Measurements from ENCODE around the gene SLC15A5. TPM values are rescaled to one million over a fixed set of nuclear protein-coding genes. Genes with fewer than 3 reads are reported as not detected.
A peak's percentile ranks its signal among the peaks of the same experiment; 100 is the strongest.

Gene SLC15A5, protein sequence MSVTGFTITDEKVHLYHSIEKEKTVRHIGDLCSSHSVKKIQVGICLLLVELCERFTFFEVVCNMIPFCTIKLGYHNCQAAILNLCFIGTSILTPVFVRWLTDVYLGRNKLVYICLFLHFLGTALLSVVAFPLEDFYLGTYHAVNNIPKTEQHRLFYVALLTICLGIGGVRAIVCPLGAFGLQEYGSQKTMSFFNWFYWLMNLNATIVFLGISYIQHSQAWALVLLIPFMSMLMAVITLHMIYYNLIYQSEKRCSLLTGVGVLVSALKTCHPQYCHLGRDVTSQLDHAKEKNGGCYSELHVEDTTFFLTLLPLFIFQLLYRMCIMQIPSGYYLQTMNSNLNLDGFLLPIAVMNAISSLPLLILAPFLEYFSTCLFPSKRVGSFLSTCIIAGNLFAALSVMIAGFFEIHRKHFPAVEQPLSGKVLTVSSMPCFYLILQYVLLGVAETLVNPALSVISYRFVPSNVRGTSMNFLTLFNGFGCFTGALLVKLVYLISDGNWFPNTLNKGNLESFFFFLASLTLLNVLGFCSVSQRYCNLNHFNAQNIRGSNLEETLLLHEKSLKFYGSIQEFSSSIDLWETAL
- not detected for total RNA-seq

DNA sequence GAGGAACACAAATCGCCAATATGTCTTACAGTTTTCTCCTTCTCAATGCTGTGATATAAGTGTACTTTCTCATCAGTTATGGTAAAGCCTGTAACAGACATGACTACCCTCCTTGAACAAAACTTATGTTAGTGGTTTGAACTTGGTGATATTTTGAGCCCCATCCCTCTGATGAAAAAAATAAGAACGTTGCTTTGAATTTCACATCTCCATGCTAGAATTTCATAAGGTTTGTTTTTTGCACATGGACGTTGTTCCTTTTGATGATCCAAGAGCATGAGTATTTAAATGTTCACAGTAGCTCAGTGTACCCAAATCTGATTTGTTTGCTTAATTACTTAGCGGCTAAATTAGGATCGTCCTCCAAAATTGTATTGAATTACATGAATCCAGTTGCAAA is at the start of gene SLC15A5:
SLC15A5 (minus strand) TSS at position 101 of the 400 bp plus-strand sequence; CDS start at position 101, 0 bp downstream.
- DNase-seq: no peak

DNA sequence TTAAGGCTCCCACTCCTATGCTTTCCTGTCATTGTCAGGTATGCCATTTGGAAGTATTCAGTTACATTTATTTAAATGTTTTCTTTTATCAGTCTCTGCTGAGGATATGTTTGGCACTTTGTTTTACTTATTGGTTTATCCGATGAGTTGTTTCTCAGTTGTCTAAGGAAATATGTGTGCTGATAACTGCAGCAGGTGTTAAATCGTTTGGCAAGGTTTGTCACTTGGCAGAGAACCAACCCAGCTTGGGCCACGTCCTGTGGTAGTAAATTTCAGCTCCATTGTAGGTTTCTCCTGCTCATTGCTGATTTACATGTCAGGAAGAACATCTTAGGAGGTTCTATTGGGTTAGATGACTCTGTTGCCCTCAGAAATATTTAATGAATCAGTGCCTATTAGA is 47.9 kb upstream of the SLC15A5 start:
- DNase-seq: no peak

DNA sequence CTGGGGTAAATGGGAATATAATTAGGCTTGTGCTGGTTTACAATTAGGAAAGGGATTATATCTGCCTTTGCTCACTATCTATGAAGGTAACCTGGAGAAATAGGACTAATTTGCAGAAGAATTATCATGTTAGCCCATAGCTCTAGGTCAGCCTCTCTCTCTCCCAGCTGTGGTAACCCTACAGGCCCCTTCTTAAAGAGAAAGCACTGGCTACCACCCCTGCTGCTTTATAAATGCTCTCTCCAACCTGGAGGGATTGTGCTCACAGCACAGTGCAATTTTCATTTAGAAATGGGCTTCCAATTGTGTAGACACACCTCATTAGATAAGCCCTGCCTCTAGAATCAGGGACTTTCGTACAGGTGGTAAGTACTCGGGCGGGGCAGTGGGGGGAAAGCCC is 47.3 kb upstream of the SLC15A5 start:
- no peak for DNase-seq

DNA sequence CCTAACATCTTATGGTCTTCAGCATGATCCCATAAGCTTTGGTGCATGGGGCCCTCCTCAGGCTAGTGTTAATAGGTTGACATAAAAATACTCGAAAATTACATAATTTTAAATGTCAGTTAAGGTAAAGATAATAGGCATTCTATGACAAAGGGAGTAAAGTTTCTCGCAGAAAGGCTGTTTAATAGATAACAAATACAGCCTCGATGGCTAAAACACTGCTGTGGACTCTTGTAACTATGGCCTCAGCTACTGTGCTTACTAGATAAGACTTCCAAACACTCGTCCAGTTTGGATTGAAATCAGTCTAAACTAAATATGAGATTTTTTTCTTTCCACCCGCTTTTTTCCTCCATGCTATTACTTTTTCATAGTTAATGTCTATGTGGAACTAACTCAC is 46.8 kb upstream of the SLC15A5 start:
- DNase-seq: no peak

DNA sequence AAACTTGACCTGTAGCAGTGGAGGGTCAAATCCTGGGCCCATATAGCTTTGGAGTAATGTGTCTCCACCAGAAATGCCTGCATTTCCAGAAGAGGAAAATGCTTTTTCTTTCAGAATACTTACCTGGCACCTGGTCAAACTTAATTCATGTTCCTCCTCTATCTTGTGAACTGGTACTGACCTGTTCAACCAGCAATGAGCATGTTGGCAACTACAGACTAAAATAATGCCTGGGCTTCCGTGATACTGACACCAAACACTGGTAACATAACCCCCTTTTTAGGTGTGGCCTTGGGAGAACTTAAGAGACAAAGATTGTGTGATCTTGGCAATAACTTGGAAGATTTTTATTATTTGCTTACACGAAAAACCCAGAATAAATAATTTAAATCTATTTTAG is 46.2 kb upstream of the SLC15A5 start:
- no peak for DNase-seq

DNA sequence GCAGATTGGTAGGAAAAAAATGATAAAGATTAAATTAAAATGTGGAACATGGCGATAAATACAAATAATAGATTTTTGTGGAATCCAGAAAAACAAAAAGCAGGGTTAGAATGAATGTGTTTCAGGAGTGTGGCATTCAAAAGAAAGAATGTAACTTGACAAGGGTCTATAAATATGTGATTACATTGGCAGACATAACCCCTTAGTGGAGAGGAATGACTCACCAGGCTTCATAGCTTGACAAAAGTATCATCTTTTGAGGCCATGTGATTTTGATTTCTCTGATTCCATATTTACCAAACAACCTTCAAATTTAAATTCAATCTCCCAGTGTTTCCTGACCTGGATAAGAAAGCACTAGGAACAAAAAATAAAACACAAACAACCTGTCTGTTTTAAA is 45.5 kb upstream of the SLC15A5 start:
- DNase-seq: no peak

DNA sequence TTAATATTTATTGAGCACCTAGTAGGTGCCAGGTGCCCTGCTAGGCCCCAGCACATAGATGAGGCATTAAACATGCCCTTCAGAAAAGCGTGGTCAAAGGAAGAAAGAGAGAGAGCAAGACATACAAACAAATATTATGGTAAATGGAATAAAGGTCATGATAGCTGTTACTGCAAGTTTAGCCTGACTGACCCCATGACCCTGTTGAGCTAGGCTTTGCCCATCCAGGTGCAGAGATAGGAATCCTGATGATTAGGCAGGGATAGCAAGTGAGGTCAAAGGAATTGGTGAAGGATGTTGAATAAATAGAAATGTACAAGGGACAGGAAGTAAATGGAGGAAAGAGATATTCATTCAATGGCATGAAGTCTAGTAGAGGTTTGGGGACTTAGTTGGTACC is 33.4 kb upstream of the SLC15A5 start:
- no peak for DNase-seq

DNA sequence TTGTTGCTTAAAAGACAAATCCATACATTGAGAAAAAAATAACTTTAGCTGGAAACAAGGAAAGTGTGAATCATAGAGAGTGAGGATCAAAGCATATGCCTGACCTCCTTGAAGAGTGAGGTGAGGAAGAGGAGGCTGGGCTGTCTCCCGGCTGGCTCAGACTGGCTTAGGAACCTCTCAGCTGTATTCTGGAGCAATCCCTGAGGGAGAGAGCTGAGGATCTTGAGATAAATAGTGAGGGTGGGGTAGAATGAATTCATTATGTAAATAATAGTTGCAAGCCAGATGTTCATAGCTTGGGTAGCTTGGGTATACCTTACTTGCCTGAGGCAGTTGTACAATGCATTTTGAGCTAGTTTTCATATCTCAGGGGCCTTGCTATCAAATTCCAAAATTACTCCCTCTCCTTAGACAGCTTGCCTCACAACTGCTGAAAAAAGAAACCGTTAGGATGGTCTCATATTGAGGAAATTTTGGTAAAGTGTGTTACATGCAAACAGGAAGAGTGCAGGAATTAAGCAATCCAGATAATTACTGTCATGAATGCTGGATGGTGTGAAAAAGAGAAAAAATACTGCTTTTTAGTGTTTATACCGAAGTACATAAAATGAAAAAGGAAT is 30.5 kb upstream of the SLC15A5 start:
- no peak for DNase-seq

DNA sequence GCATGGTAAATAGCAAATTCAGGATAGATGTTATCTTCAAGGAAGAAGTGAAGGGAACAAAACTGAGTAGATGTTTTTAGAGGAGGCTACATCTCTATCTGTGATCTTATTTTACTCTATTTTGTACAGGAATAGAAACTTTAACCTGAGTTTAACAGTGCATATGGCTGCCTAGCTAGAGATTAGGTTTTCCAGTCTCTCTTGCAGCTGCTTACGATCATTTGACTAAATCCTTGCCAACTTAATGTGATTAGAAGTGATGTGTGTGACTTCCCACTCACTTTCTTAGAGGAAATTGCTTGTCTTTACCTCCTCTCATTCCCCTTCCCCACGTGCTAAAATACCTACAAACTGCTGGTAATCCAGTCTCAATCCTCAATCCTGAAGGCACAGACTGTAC is 26.5 kb upstream of the SLC15A5 start:
- no peak for DNase-seq

DNA sequence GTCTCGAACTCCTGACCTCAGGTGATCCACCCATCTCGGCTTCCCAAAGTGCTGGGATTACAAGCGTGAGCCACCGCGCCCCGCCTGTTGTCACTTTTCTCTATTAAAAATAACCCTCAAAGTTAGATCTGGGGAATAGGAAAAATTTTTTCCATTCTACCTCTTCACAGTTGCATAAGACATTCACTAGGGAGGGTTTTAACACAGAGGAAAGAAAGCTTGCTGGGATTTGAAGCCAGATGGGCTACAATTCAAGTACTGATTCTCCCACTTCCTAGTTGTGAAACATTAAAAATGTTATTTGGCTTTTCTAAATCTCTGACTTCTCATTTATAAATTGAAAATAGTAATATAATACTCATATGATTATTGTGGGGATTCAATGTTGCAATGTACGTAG is 23.3 kb upstream of the SLC15A5 start:
- peak; percentile 70 for DNase-seq

DNA sequence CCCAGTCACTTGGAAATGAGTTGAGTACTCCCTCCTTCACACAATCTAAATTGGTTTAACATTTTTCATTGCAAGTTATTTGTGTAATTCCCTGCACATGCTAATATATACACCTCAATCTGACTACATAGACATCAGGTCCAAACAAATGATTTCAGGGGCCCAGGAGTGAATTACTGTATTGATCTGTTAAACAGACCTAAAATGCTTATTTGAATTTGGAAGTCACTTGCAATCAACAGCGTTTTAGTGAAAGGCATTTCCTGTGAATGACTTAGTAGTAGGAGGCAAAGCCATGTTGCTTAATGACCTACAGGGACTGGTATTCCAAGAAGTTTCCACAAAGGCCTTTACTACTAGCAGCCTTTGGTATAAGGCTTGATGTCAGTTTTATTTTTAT is 22.6 kb upstream of the SLC15A5 start:
- DNase-seq: no peak

DNA sequence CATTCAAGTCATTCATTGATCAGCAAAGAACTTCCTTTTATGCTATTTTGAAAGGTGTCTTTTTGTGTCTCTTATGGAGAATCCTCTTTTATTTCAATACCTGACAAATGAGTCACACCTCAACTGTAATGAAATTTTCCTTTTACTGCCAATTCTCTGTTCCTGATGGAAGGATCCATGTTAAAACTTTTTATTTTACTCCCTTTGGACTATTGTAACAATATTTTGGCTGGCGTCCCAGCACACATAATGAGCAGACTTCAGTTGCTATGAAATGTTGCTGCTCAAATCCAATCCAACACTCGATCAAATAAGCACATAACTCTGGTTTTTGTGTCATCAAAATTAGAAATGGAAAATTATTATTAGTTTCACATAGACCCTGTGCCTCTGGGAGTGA is 21.9 kb upstream of the SLC15A5 start:
- DNase-seq: peak; percentile 56

DNA sequence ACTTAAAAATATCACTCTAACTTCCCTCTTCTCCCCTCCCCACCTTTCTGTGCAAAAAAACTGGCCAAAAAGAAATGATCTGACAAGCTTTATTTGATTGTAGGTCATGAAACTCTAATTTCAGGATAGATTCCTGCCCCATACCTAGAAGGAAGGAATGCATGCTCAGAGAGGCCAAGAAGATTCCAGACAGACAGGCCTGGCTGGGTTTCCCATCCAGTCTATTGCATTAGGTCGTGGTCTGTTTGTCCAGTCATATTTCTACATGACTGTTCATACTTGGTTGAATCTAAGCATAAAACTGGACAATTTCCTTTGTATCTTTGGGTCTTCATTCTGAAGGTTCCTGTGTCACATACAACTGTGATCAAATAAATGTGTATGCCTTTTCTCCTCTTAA is 20.0 kb upstream of the SLC15A5 start:
- no peak for DNase-seq

DNA sequence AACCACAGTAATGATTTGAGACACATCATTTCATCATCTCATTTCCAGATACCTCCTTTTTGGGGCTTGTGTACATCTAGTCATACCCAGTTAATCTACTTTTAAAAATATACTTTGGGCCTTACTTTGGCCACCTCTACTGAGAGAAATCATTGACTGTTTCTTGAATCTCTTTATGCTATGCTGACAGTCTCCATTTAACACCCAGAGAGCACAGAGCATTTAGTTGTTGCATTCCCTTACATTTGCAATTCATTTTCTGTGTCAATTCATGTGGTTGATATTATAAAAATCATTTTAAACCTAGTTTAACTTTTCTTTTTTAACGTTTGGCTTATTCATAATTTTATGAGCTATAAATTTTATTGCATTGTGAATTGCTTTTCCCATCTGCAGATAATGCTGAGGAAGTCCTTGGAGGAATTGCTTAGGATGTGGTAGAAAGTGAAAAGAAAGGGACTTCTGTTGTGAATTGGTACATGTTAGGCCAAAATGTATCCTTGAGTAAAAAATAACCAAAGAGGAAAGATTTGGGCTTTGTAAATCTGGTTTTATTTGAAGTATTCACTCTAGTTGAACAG is 17.0 kb upstream of the SLC15A5 start:
- no peak for DNase-seq

DNA sequence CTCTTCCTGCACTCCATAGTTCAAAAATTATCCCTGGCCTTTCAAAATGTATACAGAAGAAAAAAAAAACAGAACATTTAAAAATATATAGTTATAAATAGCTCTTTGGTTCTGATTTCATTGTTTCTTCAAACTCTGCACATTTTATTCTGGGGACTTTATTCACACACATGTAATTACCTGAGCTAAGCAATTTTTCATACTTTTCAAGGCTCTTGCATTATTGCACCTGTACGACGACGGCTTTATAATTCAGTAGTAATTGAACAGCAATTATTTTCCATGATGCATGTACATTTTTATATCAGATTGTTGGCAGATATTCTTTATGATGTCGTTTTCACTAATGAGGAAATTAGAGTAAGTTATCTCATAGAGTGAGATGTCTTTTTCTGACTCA is 13.5 kb upstream of the SLC15A5 start:
- DNase-seq: no peak

DNA sequence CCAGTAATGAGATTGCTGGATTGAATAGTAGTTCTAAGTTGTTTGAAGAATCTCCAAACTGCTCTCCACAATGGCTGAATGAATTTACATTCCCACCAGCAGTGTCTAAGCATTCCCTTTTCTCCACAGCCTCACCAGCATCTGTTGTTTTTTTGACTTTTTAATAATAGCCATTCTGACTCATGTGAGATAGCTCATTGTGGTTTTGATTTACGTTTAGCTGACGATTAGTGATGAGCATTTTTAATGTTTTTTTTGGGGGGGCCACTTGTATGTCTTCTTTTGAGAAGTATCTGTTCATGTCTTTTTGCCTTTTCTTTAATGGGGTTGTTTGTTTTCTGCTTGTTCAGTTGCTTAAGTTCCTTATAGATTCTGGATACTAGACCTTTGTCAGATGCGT is 8.1 kb upstream of the SLC15A5 start:
- DNase-seq: no peak

DNA sequence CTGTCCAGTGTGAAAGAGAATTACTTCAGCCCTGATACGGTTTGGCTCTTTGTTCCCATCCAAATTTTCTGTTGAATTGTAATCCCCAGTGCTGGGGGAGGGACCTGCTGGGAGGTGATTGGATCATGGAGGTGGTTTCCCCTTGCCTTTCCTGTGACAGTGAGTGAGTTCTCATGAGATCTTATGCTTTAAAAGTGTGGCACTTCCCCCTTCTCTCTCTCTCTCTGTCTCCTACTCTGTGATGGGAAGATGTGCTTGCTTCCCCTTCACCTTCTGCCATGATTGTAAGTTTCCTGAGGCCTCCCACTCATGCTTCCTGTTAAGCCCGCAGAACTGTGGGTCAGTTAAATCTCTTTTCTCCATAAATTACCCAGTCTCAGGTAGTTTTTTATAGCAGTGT is 5.5 kb upstream of the SLC15A5 start:
- DNase-seq: no peak

DNA sequence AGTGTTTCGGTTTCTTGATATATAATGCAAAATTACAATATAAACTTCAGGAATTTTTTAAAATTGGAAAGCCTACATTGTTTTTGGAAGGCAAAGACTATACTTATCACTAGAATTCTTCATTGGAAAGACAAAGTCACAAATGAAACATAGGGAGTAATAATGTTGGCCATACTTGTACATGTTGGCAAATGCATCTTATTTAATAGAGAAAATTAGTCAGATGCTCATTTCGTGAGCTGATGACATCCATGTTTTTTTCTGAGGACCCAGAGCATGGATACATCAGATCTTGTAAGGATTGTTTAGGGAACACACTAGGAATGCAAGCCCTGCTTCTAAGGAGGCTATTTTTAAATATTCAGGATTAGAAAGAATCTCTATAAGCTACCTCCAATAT is 4.6 kb upstream of the SLC15A5 start:
- DNase-seq: no peak

DNA sequence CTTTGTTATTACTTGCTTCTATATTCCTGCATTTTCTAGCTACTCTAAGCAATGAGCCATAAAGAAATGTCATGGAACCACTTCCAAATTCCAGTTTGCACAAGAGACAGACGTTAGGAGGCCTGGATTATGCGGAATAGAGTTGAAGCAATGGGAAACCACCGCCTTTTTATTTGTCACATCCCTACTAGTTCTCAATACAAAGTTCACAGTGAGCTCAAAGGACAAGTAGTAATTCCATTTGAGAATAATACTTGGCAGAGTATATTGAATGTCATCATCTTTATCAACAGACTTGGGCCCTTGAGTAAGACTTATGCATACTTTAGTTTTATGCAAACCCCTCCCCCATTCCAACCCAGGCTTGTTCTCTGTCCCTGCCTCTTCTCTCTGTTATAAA is 3.7 kb upstream of the SLC15A5 start:
- DNase-seq: peak; percentile 12

DNA sequence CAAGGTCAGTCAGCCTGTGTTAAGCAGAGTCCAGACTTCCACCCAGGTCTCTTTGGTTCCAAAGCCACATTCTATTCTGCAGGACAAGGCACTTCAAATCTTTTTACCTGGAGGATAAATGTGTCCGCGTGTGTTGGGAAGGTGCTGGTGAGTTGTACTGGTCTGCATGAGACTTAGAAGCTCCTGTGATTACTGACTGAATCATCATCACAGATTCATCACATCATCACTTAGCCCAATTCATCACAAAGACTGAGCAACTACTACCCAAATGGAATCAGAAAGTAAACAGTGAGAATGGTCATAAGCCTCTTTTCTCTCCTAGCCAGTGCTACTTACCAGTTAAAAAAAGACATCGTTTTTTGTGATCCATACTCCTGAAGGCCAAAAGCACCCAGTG is 5.3 kb downstream of the SLC15A5 start:
- DNase-seq: no peak

DNA sequence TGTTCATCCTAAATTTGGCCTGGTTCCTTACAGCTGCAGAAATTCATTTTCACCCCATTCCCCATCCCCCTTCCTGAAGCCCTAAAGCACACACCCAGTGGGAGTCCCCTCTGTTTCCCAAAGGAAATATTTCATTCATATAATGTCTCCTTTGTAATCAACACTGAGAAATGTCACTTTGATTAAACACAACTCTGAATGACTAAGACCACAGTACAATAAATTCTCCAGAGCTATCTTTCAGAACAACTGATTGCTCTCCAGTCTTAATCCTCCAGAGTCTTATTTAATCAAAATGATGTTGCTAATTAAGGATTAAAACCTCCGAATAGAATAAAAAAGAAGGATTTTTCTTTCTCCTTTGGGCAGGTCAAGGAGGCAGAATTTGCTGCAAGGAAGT is 6.4 kb downstream of the SLC15A5 start:
- no peak for DNase-seq

DNA sequence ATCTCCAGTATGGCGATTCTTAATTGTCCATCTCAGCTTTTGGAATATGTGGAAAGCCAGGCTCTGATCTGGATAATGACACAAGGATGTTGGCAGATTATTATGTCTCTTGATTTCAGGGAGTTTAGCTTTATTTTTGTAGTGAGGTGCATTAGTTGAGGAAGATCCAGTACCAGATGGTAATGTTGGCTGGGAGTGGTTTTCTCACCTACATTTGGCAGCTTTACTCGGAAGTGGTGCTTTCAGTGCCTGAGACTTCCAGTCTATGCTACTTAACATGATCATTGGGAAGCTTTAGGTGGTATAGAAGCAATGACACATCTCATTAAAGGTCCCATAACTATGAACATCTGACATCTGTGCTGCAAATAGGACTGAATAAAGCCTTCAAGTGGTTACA is 7.5 kb downstream of the SLC15A5 start:
- no peak for DNase-seq

DNA sequence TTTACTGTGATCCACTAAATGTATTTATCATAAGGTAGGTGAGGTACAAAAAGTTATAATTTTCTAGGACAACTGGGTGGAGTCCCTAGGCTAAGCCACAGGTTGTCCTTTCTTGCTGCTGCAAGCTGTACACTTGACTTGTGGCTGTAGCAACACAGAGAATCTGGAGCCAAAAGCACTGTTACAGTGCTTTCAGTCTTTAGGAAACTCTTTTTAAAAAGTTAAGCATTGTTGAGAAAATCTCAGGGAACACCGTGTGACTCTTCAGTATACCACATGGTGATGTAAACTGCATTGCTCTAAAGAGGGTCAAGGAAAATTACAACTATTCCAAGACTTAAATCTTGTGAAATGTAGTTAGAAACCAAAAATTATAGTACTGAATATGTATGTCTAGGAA is 11.4 kb downstream of the SLC15A5 start:
- DNase-seq: no peak
